HG02588 (cell line): Measurements from ENCODE around the gene COL9A3.
"Not testable (repeated sequence)": the region's sequence is repeated elsewhere in the genome, so short reads cannot be mapped to it uniquely, and the experiment has no call there.

Source experiments
- ATAC-seq: cut with Tn5 transposase; IDR thresholded peaks from one replicate; pipeline ENCODE4 v1.9.1; 2021; ENCODE audit warnings: mild to moderate bottlenecking, moderate library complexity; ENCODE audit not compliant: unreplicated experiment

The COL9A3 gene

GRCh38 chr20:62852841-62853240, 36.0 kb downstream of the COL9A3 start:
- ATAC-seq: no peak

DNA sequence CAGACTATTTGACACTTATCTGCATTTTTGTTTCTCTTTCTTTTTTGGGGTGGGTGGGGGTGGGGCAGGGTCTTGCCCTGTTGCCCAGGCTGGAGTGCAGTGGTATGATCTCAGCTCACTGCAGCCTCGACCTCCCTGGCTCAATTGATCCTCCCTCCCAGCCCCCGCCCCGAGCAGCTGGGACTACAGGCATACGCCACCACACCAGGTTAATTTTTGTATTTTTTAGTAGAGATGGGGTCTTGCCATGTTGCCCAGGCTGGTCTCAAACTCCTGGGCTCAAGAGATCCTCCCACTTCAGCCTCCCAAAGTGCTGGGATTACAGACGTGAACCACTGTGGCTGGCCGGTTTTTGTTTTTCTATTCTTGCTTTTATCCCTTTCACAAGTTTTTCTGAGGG, 36.5 kb downstream of the COL9A3 start:
- not testable (repeated sequence) for ATAC-seq

DNA sequence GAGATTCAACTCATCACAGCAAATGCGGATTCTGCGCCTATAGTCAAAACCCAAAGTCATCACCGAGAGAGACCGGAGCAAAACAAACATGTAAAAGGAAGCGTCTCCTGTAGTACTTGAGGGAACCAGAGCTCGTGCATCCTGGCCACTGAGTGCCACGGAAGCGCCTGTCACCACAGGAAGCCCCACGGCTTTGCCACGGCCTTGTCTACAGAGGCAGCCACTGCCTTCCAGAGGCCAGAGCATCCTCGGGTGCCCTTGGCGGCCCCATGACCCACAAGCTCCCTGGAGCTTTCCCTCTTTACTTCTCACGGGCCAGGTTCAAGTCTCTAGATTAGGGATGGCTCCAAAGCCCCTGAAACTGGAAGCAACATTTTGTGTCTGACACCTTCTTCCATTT, 37.3 kb downstream of the COL9A3 start:
- ATAC-seq: no peak

DNA sequence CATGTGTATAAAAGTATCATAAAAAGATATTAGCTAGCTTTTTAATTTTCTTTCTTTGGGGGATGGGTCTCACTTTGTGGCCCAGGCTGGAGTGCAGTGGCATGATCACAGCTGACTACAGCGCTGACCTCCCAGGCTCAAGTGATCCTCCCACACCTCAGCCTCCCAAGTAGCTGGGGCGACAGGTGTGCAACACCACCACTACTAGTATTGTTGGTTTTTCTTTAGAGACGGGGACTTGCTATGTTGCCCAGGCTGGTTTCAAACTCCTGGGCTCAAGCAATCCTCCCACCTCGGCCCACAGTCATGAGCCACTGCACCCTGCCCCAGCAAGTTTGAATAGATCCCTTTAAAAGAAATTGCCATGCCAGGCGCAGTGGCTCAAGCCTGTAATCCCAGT, 38.3 kb downstream of the COL9A3 start:
- no peak for ATAC-seq

GRCh38 chr20:62856931-62857619, 40.2 kb downstream of the COL9A3 start:
- no peak for ATAC-seq

- ATAC-seq: no peak
Observed at GRCh38 chr20:62858058-62858830, 41.4 kb downstream of the COL9A3 start.

DNA sequence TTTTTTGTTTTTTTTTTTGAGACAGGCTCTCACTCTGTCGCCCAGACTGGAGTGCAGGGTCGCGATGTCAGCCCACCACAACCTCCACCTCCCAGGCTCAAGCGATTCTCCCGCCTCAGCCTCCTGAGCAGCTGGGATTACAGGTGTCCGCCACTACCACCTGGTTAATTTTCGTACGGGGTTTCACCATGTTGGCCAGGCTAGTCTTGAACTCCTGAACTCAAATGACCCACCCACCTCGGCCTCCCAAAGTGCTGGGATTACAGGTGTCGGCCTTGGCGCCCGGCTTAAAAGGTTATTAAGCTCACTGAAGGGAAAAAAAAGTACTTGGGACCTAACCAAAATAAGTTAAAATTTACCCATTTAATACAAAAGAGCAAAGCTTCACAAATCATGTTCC, 42.9 kb downstream of the COL9A3 start:
- ATAC-seq: no peak

DNA sequence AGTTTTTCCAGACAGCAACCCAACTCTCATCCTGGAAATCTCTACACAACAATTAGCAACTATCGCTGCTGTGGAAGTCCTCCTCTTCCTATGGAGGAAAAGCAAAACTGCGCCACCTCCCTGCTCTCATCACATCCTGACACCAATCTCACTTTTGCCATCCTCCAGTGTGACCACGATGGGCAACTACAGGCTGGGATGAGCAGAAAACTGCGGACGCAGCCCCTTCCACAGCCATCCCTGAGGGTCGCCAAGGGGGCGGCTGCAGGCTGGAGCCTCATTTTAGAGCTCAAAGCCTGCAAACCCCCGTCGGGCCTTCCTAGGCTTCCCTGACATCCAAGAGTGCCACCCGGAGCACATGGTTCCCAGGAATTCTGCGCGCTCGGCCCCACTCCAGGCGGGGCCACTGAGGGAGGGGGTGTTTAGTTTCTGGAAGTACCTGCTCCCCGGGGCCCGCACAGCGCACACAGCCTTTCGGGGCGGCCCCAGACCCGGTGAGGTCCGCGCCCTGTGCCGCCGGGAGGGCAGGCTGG, 43.6 kb downstream of the COL9A3 start:
- no peak for ATAC-seq

GRCh38 chr20:62860924-62861691, 44.3 kb downstream of the COL9A3 start:
- peak; percentile 29 for ATAC-seq

DNA sequence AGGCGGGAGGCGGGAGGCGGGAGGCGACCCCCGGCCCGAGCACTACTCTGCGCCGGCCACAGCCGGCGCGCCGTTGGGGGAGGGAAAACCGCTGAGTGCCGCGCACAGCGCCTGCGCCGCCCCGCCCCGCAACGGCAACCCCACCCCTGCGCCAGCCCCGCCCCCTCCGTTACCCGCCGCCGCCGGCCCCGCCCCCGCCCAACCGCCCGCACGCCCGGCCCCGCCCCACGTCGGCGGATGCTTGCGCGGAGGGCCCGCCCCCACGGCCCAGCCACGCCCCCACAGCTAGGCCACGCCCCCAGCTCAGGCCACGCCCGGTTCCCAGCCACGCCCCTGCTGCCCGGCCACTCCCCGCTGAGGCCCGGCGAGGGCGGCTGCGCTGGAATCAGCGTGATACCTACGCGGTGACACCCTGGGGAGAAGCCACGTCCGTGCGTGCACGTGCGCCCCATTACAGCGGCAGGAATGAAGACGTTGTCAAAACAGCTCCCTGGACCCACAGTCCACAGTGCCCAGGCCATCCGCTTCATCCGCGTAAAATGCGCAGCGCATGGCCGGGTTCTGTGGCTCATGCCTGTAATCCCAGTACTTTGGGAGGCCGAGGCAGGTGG, 45.0 kb downstream of the COL9A3 start, which contains the start of gene TCFL5:
TSS of gene TCFL5 (minus strand) at position 97 of the 611 bp plus-strand sequence. CDS start 152 bp downstream, outside the sequence.
- ATAC-seq: peak; percentile 59

DNA sequence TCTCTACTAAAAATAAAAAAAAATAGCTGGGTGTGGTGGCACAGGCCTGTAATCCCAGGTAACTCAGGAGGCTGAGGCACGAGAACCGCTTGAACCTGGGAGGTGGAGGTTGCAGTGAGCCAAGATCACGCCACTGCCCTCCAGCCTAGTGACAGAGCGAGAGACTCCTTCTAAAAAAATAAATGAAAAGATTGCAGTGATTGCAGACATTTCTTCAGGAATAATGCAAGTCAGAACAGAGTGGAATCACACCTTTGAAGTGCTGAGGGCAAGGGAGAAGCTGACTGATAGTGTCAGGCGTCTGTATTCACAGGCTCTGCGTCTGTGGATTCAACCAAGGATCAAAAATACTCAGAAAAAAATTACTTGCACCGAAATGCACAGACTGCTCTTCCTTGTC, 47.4 kb downstream of the COL9A3 start:
- no peak for ATAC-seq

- ATAC-seq: no peak
Observed at GRCh38 chr20:62872184-62872847, 55.5 kb downstream of the COL9A3 start.

GRCh38 chr20:62872862-62873261, 56.0 kb downstream of the COL9A3 start:
- ATAC-seq: no peak

- ATAC-seq: no peak
Observed at GRCh38 chr20:62873280-62873679, 56.4 kb downstream of the COL9A3 start.

- not testable (repeated sequence) for ATAC-seq
Observed at GRCh38 chr20:62873681-62874031, 56.8 kb downstream of the COL9A3 start.

GRCh38 chr20:62874964-62875344, 58.1 kb downstream of the COL9A3 start:
- no peak for ATAC-seq

DNA sequence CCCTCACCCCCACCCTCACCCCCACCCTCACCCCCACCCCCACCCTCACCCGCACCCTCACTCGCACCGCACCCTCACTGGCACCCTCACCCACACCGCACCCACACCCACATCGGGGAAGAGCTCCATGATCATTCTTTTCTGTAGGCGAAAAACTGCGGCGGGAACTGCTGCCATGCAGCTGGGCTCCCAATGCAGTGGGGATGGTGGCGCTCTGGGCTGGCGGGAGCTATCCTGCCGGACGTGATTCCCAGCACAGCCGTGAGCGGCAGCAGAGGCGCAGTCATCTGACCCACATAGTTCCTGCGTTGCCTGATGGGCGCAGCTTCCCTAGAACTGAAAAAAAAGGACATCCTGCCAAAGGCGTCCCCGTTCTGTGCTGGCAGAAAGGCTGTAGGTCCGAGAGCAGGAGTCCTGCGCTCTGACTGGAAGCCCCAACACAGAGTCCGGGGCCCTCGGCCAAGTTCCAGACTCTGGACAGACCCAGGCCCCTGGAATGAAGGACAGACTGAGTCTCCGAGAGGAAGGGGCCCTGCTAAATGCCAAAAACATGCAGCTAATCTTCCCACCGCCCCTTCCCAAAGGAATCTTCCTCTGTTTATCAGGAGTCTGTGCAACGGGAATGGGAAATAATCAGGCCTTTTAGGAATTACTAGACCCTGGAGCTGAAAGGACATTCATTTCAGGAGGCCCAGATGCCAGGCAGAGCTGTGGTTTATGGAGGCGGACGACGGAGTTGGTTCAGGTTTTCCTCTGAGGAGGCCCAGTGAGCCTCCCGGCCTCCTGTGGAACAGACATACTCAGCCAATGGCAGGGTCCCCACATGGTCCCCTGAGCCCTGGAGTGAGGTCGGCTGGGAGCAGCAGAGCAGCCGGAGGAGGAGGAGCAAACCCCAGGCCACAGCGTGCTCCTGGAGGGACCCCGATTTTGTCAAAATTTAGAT, 58.8 kb downstream of the COL9A3 start:
- no peak for ATAC-seq

DNA sequence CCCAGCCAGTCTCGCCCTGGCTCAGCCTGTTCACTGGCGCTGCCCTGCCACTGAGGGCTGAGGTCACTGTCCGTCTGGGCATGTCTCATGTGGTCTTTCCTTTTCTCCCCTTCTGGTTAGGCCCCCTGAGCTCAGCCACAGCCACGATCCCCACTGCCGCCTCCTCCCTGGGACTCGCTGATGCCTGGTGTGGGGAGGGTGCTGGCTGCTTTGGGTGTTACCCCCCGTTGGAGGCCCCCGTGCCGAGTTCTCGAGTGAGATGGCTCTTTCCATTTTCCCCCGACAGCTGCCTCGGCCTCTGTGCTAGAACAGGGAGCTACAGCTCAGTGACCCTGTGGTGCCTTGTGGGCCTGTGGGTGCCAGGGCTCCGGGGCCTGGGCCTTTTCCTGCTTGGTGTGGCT, 59.7 kb downstream of the COL9A3 start:
- ATAC-seq: no peak
